Transverse colon (tissue), 4 donors: Measurements from ENCODE around the gene ITLN2.

Experiments used
- CTCF ChIP-seq, 5 experiments: fragments of 200-600 bp in 3 of 5; fragments of 450-650 bp in 2 of 5; sonication (generic) in 3 of 5; IDR thresholded peaks; 1 replicate in 2 of 5; 2 replicates in 3 of 5; pipeline ENCODE4 v1.5.1; 2016 to 2017; ENCODE audit warnings: antibody characterized with exemption in 5 of 5, inconsistent platforms in 3 of 5, mild to moderate bottlenecking in 2 of 5, moderate library complexity in 1 of 5
- POLR2AphosphoS5 ChIP-seq, 3 donors: sonication (generic); formaldehyde crosslinking; IDR thresholded peaks; one replicate each; pipeline ENCODE4 v1.6.1; 2016; ENCODE audit warnings: antibody characterized with exemption in 3 of 3

GRCh38 chr1:160961419-160961818, 6.8 kb upstream of the ITLN2 start:
- TF ChIP-seq CTCF (IDR thresholded peaks at IDR 0.05): no peak
- no peak for TF ChIP-seq POLR2AphosphoS5 (IDR thresholded peaks at IDR 0.05)
